ENCODE results near the gene L3MBTL2.

L3MBTL2 gene

DNA sequence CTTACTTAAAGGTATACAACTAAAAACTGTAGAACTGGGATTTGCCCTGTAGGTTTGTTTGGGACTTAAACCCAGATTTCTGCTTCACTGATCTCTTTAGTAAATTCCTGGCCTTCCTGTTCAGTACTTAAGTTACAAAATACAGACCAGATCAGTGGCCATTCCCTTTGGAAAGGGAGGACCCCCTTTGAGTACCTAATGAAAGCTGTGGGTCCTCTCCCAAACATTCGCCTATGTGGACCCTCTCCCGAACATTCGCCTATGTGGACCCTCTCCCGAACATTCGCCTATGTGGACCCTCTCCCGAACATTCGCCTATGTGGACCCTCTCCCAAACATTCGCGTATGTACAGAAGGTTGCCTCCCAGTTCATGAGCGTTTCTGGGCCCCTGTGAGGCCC, 10.3 kb downstream of the L3MBTL2 start:
- DNase-seq (ENCODE audit: low spot score), result no peak

DNA sequence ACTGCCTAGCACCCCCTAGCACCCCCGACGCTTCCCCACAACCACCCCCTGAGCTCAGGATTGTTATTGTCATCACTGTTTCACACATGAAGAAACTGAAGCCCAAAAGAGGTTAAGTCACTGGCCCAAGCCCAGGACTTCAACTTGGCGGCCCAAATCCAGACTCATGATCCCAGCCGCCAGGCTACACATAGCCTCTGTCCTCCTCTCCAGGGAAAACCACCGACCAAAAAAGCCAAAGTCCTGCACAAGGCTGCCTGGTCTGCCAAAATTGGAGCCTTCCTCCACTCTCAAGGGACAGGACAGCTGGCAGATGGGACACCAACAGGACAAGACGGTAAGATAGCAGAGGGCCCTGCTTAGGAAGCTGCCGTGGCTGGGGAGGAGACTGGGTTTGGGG, 10.8 kb downstream of the L3MBTL2 start:
- DNase-seq (ENCODE audit: low spot score), result no peak

DNA sequence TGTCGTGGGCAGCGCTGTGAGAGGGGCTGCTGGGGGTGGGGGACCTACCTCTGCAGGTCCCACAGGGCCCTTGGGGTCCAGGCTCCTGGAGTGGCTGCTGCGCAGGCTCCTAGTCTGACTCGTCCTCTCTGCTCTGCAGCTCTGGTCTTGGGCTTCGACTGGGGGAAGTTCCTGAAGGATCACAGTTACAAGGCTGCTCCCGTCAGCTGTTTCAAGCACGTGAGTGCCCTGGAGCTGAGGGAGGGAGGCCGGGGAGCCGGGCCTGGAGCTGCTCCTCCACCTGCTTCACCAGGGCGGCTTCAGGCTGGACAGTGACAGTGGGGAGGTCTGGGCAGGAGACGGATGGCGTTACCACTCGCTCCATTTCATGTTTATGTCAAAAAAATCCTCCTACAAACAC, 11.9 kb downstream of the L3MBTL2 start:
- DNase-seq (ENCODE audit: low spot score), result no peak

DNA sequence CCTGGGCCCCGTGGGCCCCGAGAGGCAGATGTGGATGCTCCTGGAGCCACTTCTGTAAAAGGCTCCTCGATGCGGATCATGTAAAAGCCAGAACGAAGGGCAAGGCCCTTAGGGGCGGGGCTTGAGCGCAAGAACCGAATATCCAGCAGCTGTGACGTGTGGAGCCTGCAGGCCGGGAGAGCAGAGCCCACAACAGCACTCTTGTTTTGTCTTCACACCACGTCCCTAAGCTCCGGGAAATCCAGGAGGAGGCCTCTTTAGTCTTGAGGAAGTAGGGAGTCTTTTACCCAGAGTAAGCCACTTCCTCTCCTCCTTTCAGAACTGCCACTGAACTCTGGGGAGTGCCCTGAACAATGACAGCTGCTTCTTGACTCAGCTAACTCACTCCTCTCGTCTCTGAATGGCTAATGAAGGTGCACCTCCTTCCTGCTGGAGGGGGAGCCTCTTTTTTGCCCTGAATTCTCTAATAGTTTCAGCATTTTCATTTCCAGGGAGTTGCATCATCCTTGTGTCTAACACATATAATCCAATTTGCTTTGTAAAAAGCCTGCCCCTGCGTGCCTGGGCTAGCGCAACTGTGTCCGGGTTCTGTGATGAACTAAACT, 12.5 kb downstream of the L3MBTL2 start:
- peak; percentile 83 for DNase-seq (ENCODE audit: low spot score)

DNA sequence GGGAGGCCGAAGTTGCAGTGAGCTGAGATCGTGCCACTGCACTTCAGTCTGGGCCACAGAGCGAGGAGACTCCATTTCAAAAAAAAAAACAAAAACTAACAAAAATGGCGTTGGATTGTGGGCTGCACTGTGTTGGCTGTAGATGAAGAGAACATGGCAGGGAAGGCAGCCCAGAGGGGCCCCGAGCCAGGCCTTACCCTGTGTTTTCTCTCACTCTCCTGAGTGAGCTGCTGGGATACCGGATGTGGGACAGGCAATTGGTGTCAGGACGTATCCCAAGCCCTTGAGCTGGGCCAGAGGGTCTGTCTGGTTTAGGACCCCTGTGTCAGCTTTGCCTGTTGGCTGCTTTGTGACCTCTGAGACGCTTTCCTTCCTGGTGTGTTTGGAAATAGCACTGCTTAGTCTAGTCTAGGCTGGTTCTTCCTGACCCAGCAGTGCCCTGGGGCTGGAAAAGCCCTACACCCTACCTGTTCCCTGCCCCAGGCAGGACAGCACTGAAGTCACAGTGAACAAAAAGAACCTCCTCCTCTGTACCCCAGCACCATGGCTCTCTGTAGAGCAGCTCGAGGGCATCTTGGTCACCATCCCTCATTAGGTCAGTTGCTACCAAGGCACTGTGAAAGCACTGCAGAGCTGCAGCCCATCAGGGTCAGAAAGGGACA, 17.9 kb downstream of the L3MBTL2 start:
- no peak for DNase-seq (ENCODE audit: low spot score)

DNA sequence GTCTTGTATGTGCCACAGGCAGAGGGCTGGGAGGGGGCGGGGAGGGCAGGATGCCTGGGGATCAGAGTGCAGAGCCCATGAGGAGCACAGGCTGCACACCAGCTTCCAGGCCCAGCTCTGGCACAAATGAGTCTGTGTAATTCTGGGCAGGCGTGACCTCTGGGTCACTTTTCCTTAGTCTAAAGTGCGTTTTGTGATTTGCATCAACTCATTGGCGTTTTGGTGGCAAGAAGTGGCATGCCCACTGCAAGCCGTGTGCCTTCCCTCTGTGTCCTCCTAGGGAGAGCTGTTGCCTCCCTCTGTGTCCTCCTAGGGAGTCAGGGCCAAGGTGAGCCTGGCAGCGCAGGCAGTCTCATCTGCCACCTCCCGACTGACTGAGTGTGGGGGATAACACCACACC, 18.4 kb downstream of the L3MBTL2 start:
- no peak for DNase-seq (ENCODE audit: low spot score)

DNA sequence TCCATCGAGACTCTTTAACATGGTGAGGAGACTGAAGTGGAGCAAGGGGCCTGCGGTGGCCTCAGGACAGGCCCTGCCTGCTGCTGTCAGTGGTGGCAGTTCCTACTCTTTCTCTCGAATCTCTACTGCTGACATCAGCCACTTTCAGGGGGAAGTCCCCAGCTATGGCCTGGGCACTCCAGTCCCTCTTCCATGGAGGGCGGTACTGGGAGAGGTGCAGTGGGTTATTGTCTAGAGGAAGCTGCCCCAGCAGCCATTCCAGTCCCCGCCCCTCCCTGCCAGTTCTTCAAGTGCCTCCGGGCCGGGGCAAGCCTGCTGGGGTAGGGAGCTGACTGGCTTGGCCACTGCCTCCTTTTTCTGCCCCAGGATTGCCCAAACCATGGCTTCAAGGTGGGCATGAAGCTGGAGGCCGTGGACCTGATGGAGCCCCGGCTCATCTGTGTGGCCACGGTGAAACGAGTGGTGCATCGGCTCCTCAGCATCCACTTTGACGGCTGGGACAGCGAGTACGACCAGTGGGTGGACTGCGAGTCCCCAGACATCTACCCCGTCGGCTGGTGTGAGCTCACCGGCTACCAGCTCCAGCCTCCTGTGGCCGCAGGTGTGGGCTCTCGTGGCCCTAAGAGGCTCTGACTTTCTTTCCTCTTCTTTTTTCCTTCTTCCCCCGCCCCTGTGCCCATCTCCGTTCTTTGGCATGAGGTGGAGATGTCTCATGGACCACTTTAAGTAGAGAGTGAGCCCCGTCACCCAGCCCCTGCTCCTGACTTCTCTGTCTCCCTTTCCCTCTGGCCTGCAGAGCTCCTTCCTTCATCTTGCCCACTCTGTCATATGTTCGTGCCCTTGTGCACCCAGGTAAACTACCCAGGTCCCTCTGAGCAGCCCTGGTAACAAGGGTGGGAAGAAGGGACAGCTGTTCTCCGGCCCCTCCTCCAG, 21.9 kb downstream of the L3MBTL2 start:
- no peak for DNase-seq (ENCODE audit: low spot score)

DNA sequence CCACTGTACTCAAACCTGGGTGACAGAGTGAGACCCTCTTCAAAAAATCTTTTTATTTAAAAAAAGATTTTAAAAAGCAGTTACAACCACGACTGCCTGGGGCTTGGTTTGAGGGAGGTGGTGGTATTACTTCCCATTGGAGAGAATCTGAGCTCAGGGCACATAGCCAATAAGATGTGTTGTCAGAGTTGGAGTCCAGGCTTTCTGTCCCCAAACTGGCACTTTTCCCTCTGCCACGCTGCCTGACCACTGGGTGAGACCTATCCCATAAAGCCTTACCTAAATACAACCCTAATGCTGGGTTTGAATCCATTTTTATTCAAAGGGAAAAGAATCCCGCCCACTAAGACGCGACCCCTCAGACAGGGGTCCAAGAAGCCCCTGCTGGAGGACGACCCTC, 24.1 kb downstream of the L3MBTL2 start:
- DNase-seq (ENCODE audit: low spot score), result no peak

DNA sequence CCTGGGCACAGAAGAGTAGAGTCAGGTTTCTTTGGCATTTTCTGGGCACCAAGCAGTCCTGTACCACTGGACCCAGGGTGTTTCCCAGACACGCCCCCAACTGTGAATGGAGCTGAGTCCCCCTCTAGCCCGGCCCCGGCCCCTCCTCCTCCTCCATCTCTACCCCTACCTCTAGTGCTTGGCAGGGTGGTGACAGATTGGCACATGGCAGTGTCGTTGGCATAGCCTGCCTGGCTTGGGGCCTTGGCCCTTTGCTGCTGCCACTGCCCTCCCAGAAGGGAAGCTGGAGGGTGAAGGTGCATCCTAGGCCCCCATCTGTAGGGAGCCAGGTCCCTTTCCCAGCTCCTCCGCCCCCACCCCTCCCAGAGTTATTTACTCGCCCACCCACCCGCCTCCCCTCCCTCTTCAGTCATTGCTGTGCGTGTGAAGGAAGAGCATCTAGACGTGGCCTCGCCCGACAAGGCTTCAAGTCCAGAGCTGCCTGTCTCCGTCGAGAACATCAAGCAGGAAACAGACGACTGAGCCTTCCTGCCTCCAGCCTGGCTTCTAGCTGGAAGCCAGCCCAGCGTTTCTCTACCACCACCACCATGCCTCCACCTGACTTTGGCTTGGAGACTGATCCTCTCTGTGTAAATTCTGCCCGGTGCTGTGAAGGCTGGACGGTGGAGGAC, 24.8 kb downstream of the L3MBTL2 start:
- DNase-seq (ENCODE audit: low spot score), result peak; percentile 77

DNA sequence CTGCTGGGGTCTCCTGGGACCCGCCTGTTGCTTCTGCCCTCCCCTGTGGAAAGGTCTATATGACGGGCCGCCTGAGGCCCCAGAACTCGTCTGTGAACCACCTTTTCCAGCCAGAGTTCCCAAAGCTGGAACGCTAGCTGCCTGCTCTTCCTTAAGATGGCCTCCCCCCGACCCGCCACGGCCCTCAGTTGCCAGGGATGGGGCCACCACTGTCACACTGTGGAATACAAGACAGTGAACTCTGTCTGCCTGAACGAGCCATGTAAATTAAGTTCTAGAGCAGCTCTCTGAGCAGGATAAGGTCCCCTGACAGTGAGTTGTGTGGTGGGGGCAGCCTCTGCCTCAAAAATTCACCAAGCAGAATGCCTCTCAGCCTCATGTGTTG, 25.3 kb downstream of the L3MBTL2 start:
- no peak for DNase-seq (ENCODE audit: low spot score)

DNA sequence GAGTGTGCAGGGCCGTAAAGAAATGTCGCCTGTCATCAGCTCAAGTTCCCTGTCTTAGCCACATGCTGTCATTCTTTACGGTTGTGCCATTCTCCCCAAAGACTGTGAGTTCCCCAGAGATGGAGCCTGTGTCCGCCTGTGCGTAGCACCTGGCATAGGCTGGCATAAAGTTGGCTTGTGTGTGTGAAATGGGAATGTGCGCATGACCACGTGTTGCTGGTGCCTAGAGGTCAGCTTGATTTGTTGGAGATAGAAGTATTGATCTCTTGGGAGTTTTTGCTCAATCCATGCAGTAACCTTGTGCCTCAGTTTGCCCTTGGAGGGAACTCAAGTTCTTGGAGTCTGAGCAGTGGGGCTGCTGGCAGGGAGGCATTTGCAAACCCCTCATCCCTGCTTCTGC, 26.3 kb downstream of the L3MBTL2 start:
- no peak for DNase-seq (ENCODE audit: low spot score)

DNA sequence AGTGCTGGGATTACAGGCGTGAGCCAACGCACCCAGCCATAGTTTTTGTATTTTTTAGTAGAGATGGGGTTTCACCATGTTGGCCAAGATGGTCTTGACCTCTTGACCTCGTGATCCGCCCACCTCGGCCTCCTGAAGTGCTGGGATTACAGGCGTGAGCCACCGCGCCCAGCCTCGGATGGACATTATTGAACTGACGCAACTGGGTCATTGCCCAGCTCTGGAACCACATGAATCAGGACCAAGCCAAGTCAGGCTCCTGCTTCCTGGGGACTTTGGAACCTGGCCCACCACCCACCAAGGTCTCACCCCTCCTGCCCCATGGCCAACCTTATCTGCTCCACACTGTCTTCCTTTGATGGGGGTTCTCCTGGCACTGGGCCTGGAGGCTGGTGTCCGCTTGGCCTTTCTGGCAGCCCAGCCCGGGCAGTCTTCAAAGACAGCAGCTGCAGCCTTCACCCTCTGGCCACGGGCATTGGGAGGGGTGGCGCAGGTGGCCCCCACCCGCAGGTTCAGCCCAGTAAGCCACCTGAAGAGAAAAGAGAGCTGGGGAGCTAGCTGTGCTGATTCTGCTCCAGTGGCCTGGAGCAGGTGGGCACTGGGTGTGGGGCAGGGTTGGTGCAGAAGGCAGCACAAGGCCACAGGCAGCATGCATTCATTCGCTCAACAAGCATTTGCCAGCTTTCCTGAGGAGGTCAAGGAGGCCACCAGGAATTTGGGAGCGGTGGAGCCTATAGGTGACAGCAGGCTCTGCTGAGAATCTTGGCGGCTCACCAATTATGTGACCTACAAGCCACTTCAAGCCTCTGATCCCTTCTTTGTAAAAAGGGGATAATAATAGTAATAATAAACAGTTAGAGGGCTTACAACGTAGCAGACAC, 29.9 kb downstream of the L3MBTL2 start:
- no peak for DNase-seq (ENCODE audit: low spot score)

DNA sequence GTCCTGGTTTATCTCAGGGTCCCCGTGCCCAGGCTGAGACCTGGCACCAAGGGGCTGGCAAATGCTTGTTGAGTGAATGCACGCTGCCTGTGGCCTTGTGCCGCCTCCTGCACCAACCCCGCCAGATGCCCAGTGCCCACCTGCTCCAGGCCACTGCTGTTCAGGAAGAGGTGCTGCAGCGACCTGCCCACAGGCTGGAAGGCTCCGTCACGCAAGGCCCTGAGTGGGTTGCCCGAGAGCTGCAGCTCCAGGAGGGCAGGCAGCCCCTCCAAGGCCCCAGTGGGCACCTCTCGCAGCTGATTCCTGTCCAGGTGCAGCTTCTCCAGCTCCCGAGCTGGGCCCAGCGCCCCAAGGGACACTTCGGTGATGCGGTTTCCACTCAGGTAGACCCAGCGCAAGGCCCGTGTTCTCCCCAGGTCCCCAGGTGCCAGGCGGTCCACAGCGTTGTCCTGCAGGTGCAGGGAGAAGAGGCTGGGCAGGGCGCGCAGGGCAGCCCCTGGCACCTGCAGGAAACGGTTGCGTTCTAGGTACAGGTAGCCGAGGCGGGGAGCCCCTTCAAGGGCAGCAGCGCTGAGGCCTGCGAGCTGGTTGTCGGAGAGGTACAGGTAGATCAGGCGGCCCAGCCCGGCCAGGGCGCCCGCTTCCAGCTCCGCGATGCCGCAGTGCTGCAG, 32.1 kb downstream of the L3MBTL2 start:
- DNase-seq (ENCODE audit: low spot score), result no peak

DNA sequence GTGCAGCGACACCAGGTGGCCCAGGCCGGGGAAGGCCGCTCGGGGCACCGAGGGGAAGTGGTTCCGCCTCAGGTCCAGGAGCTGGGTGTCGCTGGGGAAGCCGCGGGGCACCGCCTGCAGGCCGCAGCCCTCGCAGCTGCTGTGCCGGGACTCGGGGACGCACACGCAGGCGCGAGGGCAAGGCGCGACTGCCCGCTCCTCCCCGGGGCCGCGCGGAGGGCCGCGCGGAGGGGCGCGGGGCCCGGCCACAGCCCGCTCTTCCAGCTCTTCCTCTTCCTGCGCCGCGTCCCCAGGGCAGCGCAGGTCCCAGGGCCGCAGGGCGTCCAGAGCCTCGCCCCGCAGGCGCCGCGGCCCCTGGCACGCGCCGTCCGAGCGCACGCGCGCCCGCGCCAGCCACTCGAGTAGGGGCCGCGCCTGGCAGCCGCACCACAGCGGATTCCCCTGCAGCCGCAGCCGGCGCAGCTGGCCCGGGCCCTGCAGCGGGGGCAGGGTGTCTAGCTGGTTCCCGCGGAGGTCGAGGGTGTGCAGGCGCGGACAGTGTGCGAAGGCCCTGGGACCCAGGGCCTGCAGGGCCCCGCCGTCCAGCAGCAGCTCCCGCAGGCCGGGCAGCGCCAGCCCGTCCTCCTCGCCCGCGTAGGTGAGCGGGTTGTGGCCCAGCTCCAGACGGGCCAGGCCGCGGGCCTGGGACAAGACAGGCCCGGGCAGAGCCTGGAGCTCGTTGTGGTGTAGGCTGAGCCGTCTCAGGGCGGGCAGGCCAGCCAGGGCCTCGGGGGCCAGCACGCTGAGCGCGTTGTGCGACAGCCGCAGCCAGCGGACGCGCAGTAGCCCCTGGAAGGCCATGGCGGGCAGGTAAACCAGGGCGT, 32.8 kb downstream of the L3MBTL2 start:
- DNase-seq (ENCODE audit: low spot score), result peak; percentile 57

DNA sequence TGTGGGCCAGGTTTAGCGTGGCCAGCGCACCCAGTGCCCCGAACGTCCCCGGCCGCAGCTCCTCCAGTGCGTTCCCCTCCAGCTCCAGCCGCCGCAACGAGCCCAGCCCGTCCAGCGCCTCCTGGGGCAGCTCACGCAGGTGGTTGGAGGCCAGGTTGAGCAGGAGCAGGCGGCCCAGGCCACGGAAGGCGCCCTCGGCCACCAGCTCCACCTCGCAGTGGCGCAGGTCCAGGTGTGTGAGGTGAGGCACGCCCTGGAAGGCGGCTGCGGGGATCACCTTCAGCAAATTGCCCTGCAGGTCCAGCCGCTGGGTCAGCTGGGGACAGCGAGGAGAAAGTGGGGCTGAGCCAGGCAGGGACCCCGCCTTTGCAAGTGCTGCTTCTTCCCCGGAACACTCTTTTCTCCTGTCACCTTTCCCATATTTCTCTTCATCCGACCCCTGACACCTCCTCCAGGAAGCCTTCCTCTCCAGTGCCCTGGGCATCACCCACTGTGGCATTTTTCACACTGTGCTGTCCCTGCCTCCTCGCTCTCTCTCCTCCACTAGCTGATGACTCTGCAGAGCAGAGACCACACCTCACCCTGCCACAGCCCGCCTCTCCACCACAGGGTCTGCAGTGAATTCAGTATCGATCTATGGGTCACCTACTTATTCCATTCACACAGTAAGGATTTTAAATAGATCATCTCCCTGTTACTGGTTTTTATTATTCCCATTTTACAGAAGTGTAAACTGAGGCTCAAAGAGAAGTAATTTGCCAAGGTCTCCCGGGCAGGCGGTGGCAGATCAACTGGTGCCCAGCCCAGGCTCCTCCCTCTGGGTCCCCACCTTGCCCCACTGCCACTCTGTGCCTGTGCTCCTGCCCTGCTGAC, 33.7 kb downstream of the L3MBTL2 start:
- DNase-seq (ENCODE audit: low spot score), result no peak

DNA sequence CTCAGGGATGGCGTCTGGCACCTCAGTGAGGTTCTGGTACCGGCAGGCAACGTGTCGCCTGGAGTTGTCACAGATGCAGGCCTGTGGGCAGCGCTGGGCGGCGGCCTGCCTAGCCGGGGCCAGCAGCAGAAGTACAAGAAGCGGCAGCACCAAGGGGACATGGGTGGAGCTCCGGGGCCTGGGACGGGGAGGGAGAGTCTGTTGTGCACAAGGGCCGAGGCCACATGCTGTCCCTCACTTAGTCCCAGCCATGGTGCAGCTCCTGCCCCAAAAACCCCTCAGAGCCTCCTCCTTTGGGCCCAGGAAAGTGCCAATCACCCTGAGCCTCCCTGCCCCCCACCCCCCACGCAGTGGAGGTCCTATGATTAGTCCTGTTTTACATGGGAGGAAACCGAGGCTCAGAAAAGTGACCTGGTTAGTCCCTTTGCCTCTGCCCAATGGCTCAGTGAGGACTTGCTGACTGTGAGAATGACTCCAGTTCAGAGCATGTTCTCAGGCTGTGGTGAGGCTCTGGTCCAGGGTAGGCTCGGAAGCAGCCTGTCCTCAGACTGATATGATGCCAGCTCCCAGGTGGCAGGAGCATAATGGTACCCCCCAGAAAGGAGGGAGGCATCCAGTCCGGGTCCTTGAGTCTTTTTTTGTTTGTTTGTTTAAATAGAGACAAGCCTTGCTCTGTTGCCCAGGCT, 34.5 kb downstream of the L3MBTL2 start:
- DNase-seq (ENCODE audit: low spot score), result no peak

DNA sequence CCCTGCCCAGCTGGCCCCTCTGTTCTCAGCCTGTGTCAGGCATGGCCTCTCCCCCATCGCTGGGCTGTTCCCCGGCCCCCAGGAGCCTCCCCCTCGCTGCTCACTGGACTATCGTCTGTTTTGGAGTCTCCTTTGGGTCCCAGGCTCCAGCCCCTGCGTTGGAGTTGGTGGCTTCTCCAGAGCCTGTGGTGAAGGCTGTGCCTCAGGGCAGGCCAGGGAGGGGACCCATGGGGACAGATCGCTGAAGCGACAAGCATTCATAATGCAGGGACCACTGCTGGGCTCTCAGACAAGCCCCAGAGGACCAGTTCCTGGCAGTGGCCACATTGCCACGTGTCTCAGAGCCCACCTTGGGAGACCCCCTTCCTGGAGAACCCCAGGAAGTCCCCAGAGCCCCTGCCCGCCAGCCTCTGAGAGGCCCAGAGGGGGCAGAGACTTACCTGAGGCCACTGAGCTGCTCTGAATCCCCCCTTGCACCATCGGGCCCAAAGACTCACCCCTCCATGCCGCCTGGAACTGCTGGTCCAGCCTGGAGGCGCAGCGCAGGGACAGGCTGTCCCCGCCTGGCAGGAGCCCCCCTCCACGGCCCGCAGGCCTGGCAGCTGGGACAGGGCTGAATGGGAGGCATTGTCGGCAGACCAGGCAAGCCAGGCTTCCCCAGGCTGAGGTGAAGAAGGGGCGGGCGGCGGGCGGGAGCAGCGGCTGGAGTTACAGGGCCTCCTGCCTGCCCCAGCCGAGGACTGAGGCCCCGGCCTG, 35.4 kb downstream of the L3MBTL2 start, which contains the start of gene CHADL:
TSS of gene CHADL (minus strand) at position 555 of the 756 bp plus-strand sequence. CDS start at position 505, 50 bp downstream.
- DNase-seq (ENCODE audit: low spot score), result no peak

Data from kidney capillary endothelial cell (primary cell).